Astrocyte of the spinal cord (primary cell): ENCODE results near the gene SYNGR2.
"Not testable (repeated sequence)": the region's sequence is repeated elsewhere in the genome, so short reads cannot be mapped to it uniquely, and the experiment has no call there.

Source experiments
- DNase-seq: peaks from one replicate; pipeline ENCODE4 v3.0.0; 2011; ENCODE audit warnings: low read depth, low spot score
- H3K4me3 ChIP-seq: 2 replicates; pipeline ENCODE4 v1.5.1; 2011; ENCODE audit warnings: low read depth, mild to moderate bottlenecking, low read length, moderate library complexity
- CTCF ChIP-seq: IDR thresholded peaks from 2 replicates; pipeline ENCODE4 v1.5.1; 2012; ENCODE audit warnings: low read depth, mild to moderate bottlenecking, low read length, inconsistent platforms
- in situ Hi-C: cut with HindIII; loops from 2 replicates; pipeline ENCODE4 v1.10.0; 2017; ENCODE audit warnings: low sequenced_read_pairs

Gene SYNGR2

GRCh38 chr17:78168903-78169793 is 767 bp downstream of the SYNGR2 start:
- in situ Hi-C loops, result no loop called here
- DNase-seq, result peak; percentile 33
- TF ChIP-seq CTCF, result no peak
- peak overlapping the region; percentile 51 for H3K4me3 ChIP-seq

GRCh38 chr17:78170692-78171590 is 2.6 kb downstream of the SYNGR2 start:
- no peak for TF ChIP-seq CTCF
- no peak for DNase-seq
- no peak overlapping the region for H3K4me3 ChIP-seq
- in situ Hi-C loops, result no loop called here

DNA sequence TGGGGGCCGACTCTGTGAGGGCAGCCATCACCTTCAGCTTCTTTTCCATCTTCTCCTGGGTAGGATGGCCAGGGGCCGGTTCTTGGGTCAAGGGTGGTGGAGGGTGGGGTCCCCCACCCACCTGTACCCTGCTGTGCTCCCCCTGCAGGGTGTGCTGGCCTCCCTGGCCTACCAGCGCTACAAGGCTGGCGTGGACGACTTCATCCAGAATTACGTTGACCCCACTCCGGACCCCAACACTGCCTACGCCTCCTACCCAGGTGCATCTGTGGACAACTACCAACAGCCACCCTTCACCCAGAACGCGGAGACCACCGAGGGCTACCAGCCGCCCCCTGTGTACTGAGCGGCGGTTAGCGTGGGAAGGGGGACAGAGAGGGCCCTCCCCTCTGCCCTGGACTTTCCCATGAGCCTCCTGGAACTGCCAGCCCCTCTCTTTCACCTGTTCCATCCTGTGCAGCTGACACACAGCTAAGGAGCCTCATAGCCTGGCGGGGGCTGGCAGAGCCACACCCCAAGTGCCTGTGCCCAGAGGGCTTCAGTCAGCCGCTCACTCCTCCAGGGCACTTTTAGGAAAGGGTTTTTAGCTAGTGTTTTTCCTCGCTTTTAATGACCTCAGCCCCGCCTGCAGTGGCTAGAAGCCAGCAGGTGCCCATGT is 3.3 kb downstream of the SYNGR2 start:
- H3K4me3 ChIP-seq, DNase-seq, in situ Hi-C loops: not testable (repeated sequence)

DNA sequence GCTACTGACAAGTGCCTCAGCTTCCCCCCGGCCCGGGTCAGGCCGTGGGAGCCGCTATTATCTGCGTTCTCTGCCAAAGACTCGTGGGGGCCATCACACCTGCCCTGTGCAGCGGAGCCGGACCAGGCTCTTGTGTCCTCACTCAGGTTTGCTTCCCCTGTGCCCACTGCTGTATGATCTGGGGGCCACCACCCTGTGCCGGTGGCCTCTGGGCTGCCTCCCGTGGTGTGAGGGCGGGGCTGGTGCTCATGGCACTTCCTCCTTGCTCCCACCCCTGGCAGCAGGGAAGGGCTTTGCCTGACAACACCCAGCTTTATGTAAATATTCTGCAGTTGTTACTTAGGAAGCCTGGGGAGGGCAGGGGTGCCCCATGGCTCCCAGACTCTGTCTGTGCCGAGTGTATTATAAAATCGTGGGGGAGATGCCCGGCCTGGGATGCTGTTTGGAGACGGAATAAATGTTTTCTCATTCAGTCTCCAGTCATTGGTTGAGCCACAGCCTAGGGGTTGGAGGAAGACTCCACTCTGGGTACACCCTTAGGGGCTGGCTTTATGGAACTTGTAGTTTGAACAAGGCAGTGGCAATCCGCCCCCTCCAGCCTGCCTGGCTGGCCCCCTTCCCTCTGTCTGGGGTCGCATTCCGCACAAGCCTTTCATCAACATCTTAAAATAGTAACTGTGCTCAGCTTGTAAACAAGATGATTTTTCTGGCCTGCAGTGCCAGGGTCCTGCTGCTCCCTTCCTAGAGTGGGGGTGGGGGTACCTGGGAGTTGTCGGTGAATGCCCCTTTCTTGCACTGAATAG is 4.1 kb downstream of the SYNGR2 start:
- in situ Hi-C loops, result no loop called here
- no peak overlapping the region for H3K4me3 ChIP-seq
- peak; percentile 20 for DNase-seq
- TF ChIP-seq CTCF, result no peak

- TF ChIP-seq CTCF, result no peak
- DNase-seq, result no peak
- H3K4me3 ChIP-seq, result no peak overlapping the region
- in situ Hi-C loops, result no loop called here
Observed at GRCh38 chr17:78173097-78173715, 4.8 kb downstream of the SYNGR2 start.

DNA sequence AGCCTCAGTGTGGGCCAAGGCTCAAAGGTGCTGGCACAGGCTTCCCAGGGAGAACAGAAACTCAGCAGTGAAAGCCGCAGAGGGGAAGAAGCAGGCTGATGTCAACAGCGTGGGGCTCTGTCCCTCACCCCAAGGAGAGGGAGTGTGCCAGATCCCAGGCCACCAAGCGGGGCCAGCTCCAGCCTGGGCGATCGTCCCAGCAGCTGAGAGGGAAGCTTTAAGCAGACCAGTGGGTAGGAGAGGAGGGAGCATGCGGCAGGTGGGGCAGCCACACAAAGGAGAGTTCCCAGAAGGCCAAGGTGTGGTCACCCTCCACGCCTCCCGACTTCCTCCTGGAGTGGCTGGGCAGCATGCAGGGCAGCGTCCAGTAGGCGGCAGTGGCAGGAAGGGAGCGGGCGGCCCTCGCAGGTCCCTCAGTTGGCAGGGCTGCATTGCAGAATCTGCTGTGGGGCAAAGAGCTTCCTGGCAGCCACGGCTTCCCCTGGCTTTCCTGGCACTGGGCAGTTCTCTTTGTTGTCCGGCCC is 6.0 kb downstream of the SYNGR2 start:
- peak; percentile 8 for DNase-seq
- no peak overlapping the region for H3K4me3 ChIP-seq
- in situ Hi-C loops, result no loop called here
- peak; percentile 13 for TF ChIP-seq CTCF
